Tibial nerve (tissue), 4 donors: ENCODE data around the gene SLC17A9. TPM values are rescaled to one million over a fixed set of nuclear protein-coding genes. Genes with fewer than 3 reads are reported as not detected.

Source experiments
- DNase-seq, 2 donors: peaks; one replicate each; pipeline ENCODE4 v3.0.0-alpha.2; 2019; ENCODE audit warnings: low spot score in 2 of 2
- H3K27ac ChIP-seq, 4 donors: fragments of 200-600 bp; sonication (generic) in 3 of 4; one replicate each; pipeline ENCODE4 v1.5.1; 2017 to 2019; ENCODE audit warnings: mild to moderate bottlenecking in 1 of 4
- H3K27me3 ChIP-seq, 2 donors: fragments of 200-600 bp; sonication (generic) in 1 of 2; one replicate each; pipeline versions ENCODE4 v1.5.1 to v1.6.0; 2017 to 2019
- H3K36me3 ChIP-seq, 3 donors: fragments of 200-600 bp; sonication (generic); one replicate each; pipeline ENCODE4 v1.5.1; 2018 to 2019
- H3K4me1 ChIP-seq, 4 donors: fragments of 200-600 bp; sonication (generic) in 3 of 4; one replicate each; pipeline ENCODE4 v1.5.1; 2017 to 2019
- H3K4me3 ChIP-seq, 4 donors: fragments of 200-600 bp; sonication (generic) in 3 of 4; one replicate each; pipeline ENCODE4 v1.5.1; 2017 to 2019; ENCODE audit warnings: mild to moderate bottlenecking in 1 of 4, moderate library complexity in 1 of 4
- H3K9me3 ChIP-seq, 4 donors: fragments of 200-600 bp; sonication (generic) in 3 of 4; one replicate each; pipeline ENCODE4 v1.5.1; 2017 to 2019
- CTCF ChIP-seq, 5 experiments: fragments of 200-600 bp in 3 of 5; fragments of 450-650 bp in 2 of 5; sonication (generic) in 3 of 5; IDR thresholded peaks; one replicate each; pipeline ENCODE4 v1.5.1; 2016 to 2019; ENCODE audit warnings: antibody characterized with exemption in 5 of 5, mild to moderate bottlenecking in 3 of 5, moderate library complexity in 2 of 5
- EP300 ChIP-seq, 2 donors: sonication (generic); formaldehyde crosslinking; IDR thresholded peaks; one replicate each; pipeline ENCODE4 v1.6.1; 2017; ENCODE audit warnings: antibody characterized with exemption in 2 of 2, mild to moderate bottlenecking in 1 of 2
- POLR2A ChIP-seq, 2 donors: fragments of 450-650 bp; IDR thresholded peaks; one replicate each; pipeline ENCODE4 v1.6.1; 2017; ENCODE audit warnings: antibody characterized with exemption in 2 of 2, mild to moderate bottlenecking in 2 of 2, moderate library complexity in 2 of 2
- WGBS, 2 donors: methylation state at CpG; one replicate each; pipeline ENCODE4 v1.1.5; 2018; 5-methylcytosine and 5-hydroxymethylcytosine counted together
- total RNA-seq, 4 donors: library from RNA; depleted of rRNA; stranded (reverse); fragments of >200 nt; gene quantifications; one replicate each; pipeline ENCODE4 v1.1.0, GENCODE V29; 2016

The SLC17A9 gene
- total RNA-seq, 4 donors from 2014 or later, result 3.9 to 13.5 (median 4.5) TPM

- Histone ChIP-seq H3K4me1 (peaks cover 0 to 19% (median 6%) of the 10 kb centered on the region in 4 donors), H3K4me3 (no peak overlapping the region), H3K27ac (no peak overlapping the region), H3K36me3 (peaks cover 0 to 7% (median 0%) of the 10 kb centered on the region in 3 donors), H3K9me3 (no peaks in the 10 kb centered on the region), H3K27me3 (peaks cover 2 to 56% of the 10 kb centered on the region in 2 donors)
- no peak for DNase-seq
- 83 to 85% methylated on average over 8 of the region's 8 CpGs for WGBS, 2 donors
- TF ChIP-seq EP300 (IDR thresholded peaks at IDR 0.05) (no peak), POLR2A (IDR thresholded peaks at IDR 0.05) (no peak), CTCF (IDR thresholded peaks at IDR 0.05) (no peak)
These were observed 17.4 kb downstream of the SLC17A9 start for GRCh38 chr20:62969939-62970306.

GRCh38 chr20:62970307-62971210 lies 18.1 kb downstream of the SLC17A9 start:
- 41 to 55% methylated on average over 11 to 17 of the region's 33 CpGs for WGBS, 2 donors
- H3K27me3 ChIP-seq, result peaks cover 2 to 62% of the 10 kb centered on the region in 2 donors

GRCh38 chr20:62971211-62971949 lies 18.9 kb downstream of the SLC17A9 start:
- Histone ChIP-seq H3K27me3 (peaks cover 2 to 71% of the 10 kb centered on the region in 2 donors), H3K4me1 (peaks cover 0 to 19% (median 6%) of the 10 kb centered on the region in 4 donors), H3K27ac (no peak overlapping the region), H3K9me3 (no peaks in the 10 kb centered on the region), H3K36me3 (no peaks in the 10 kb centered on the region), H3K4me3 (no peak overlapping the region)
- no peak for TF ChIP-seq EP300 (IDR thresholded peaks at IDR 0.05)
- no peak for TF ChIP-seq CTCF (IDR thresholded peaks at IDR 0.05)
- no peak for TF ChIP-seq POLR2A (IDR thresholded peaks at IDR 0.05)
- DNase-seq, result no peak
- WGBS, 2 donors, result 54 to 62% methylated on average over 10 of the region's 10 CpGs

More at GRCh38 chr20:62970307-62971210, 18.1 kb downstream of the SLC17A9 start:
- Histone ChIP-seq H3K4me3 (no peak overlapping the region), H3K27ac (no peak overlapping the region), H3K9me3 (no peaks in the 10 kb centered on the region), H3K4me1 (peaks cover 0 to 19% (median 6%) of the 10 kb centered on the region in 4 donors), H3K36me3 (peaks cover 0 to under 1% (median 0%) of the 10 kb centered on the region in 3 donors)
- DNase-seq, result no peak
- TF ChIP-seq EP300 (IDR thresholded peaks at IDR 0.05) (no peak), POLR2A (IDR thresholded peaks at IDR 0.05) (no peak), CTCF (IDR thresholded peaks at IDR 0.05) (no peak)

GRCh38 chr20:62971950-62972844 lies 19.7 kb downstream of the SLC17A9 start:
- Histone ChIP-seq H3K36me3 (no peaks in the 10 kb centered on the region), H3K27me3 (peaks cover 2 to 79% of the 10 kb centered on the region in 2 donors), H3K4me3 (peak overlapping the region in 1 of 4 donors; percentile 36), H3K9me3 (no peaks in the 10 kb centered on the region), H3K27ac (no peak overlapping the region), H3K4me1 (peaks cover 0 to 19% (median 6%) of the 10 kb centered on the region in 4 donors)
- no peak for TF ChIP-seq POLR2A (IDR thresholded peaks at IDR 0.05)
- peak; percentile 86 to 96 (median 90) for TF ChIP-seq CTCF (IDR thresholded peaks at IDR 0.05)
- DNase-seq, result peak; percentile 80 to 88
- 7% methylated on average over 14 to 35 of the region's 38 CpGs for WGBS, 2 donors
